ENCODE results near the gene PDK2. TPM values are rescaled to one million over a fixed set of nuclear protein-coding genes. Genes with fewer than 3 reads are reported as not detected.

PDK2 gene
- total RNA-seq, 1 donor from 2014 or later, result 13.6 TPM

DNA sequence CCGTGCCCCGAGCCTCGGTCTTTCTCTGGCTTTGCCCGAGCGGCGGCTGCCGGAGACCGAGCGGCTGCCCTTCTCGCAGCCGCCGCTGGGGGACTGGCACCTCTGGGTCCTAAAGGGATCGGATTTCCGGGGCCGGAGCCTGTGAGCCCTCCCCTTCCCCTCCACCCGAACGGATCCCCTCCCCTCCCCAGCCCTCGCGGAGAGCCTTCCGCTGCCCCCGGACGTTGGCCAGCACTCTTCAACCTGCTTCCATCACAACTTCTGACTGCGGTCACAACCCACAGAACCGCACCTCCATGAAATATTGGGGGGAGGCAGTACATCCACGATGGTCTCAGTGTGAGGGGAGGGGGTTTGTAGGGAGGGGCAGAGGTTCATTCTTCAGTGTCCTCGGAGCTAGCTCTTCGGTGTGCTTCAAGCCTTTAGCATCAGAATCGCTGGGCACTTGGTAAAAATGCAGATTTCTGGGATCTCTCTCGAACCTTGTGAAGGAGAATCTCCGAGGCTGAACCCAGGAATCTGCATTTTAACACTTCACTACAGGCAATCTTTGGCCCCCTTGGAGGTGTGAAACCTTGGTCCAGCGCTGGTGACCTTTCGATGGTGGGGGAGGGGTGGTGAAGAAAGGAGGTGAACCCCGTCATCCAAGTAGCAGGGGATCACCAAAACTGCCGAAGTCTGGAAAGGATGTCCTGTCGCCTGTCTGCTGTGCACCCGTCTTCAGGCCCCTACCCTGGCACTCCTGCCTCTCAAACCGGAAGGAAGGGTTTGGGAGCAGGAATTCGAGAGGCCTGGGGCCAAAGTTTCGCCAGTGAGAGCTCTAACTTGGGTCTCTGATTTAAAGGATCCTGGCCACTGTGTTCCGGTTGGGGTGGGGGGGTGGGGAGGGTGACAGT, 56.1 kb downstream of the PDK2 start:
- ATAC-seq, result peak; percentile 60

DNA sequence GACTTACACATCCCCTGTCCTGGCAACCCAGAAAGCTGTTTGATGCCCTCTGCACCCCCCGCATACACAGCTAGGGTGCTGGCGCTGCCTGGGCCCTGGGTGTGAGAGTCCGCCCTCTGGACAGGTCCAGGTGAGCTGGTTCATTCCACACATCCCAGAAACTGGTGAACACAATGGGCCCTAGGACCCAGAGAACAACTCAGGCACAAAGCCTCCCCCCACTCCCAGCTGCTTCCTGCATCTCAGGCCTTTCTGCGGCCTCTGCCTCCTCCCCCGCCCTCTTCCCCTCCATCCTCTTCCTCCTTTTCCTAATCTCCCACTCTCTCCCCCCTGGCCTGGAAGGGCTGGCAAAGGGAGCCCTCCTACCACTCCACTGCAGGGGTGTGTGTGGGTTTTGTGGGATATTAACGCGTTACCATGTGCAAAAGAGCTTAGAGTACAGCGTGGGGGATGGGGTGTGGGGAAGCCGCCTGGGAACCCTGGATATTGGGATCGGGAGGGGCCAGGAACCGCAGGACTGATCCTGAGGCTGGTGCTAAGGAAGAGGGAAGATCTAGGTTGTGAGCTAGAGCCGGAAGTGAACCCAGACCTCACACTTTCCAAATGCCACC, 56.9 kb downstream of the PDK2 start:
- peak; percentile 37 for ATAC-seq

DNA sequence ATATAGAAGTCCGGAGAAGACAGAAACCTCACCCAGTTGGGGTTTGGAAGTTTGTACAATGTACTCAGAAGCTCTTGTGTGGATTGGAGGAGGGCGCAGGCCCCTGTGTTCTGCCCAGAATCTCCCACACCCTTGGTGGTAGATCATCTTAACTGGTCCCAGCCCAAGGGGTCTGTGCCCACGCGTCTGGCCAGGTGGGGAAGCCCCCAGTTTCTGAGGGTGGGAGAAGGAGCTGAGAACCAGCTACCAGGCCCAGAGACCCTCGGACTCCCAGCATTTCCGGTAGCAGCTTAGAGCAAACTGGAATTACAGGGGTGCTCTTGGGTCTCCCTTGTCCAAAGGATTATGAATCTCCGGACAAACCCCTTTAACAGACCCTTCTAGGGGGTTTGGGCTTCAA, 57.6 kb downstream of the PDK2 start:
- ATAC-seq, result no peak

DNA sequence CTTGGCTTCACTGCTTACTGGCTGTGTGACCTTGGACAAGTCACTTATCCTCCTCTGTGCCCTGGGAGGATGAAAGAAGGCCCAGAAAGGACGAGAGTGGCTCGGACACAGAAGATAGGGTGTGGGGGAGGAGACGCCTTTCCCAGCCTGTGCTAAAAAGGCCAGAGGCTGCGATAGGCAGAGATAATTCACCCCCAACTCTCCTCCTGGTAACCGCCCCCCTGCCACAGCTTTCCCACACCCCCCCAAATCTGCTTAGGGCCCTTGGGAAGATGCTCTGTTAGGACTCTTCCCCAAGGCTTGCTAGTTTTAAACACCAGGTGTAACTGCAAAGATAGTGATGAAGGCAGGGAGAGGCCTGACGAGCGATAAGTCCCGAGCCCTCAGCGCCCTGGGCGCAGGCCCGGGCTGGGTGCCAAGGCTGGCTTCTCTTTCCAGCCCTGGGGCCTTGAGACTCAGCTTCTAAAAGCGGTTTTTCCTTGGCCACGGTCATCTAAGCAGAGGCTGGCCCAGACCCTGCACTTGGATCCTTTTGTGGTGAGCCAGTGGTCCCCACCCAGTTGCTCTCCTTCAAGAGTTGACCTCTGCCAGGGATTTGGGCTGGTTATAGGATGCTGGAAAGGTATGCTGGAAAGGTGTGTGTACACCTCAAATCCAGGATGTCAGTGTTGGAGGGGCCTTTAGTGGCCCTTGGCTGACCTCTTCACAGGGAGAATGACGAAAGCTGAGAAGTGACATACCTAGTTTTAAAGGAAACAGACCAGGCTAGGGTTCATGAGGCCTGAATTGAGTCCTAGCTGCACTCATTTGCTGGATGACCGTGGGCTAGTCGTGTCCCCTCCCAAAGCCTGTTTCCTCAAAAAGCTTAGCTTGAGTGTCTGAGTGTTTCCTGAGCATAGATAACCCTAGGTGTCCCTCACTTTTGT, 58.8 kb downstream of the PDK2 start:
- peak; percentile 1 for ATAC-seq

DNA sequence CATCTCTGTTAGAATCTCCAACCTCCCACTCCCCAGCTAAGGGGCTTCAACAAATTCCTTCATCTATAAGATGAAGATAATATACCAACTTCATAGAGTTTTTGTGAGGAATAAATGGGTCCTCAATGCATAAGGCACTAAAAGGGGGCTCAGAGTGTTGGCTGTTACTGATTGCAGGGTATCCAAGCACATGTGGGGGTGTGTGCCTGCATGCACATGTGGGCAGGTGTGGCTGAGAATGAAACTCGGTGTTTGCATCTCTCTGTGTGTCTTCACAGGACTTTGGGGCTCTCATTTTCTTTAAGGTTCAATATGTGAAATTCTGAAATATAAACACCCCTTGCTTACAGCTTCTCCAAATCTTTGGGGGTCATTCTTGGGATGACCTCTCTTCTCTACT, 59.5 kb downstream of the PDK2 start:
- no peak for ATAC-seq

DNA sequence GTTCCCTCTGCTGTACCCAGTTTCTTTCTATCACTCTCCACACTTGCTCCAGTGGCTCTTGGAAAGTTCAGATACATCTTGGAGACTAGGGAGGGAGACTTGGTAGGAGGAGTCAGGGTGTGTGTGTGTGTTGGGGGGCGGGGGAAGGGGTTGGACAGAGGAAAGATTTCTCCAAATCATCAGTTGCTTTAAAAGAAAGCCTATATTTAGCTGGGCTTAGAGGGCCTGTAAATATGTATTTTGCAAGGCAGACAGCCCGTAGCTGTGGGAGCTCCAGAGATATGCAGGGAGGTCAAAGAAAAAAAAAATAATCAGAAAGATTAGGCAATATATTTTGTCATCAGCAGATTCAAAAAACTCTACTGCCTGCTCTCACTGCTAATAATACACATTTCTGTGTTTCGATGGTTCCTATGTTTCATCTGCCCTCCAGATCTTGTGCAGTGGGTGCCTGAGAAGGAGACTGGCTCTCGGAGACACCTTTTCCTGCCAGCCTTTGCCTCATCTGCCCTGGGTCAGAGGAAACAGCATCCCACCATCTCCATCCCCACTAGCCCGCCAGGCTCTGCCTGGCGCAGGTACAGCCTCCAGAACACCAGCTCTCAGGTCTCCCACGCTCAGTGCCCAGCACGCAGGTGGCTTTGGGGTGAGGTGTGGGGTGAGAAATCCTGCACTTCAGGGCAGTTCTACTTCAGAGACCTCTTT, 60.1 kb downstream of the PDK2 start:
- no peak for ATAC-seq

DNA sequence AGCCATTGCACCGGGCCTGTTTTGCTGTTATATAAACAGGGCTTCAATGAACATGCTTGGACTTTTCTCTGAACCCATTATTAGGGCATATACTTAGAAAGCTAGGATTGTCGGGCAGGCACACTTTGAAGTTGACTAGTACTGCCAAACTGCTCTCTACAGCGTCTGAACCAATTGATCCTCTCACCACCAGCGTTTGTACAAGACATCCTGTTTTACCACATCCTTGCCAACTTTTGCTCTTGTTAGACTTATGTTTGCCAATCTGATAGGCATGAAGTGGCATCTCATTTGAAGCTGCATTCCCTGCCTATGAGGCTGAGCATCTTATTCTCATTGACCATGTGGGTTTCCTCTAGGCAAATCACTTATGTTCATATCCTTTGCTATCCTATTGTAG, 62.7 kb downstream of the PDK2 start:
- no peak for ATAC-seq

DNA sequence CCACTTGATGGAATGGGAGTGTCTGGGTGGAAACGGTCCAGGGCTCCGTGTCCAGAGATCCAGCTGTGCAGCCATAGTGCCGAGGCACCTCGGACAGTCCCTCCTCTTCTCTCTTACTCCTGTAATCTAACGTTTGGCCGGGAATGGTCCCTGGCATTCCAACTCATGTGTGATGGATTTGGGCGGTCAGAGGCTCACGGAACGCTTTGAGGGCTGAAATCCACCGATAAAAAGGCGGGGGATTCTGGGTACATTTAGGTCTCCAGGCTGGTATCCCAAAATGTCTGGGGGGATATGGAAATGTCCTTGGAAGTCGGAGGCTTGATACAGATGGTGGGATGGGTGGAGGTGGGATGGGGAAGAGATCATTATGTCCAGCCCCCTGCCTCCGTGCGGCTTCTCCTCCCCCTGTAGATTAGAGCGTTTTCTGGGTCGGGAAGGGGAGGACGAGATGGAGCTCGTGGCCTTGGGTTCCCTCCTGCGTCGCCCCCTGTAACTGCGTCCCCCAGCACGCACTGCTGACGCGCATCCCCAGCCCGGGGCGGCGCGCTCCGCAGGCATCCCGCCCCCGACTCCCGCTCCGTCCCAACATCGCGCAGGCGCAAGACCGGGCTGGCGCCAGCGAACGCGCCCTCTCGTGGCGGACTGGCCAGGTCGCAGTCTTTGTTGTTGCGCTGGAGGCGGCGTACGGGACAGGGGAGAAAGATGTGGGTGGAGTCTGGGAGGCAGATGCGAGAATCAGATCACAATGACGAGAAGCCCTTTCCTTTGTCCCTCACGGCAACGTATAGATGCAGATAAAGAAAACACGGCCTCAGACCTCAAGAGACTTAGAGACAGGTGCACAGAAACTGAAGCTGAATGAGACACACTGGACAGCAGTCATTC, 66.1 kb downstream of the PDK2 start:
- peak; percentile 91 for ATAC-seq

Other genes starting within 250 kb of the PDK2 start
- not detected for gene TAC4, start 247.3 kb upstream of the PDK2 start, total RNA-seq
- gene DLX4, start 126.2 kb upstream of the PDK2 start, total RNA-seq, result 0.52 TPM
- 4.0 TPM for gene DLX3, start 100.1 kb upstream of the PDK2 start, total RNA-seq
- gene ITGA3, start 39.2 kb upstream of the PDK2 start, total RNA-seq, result 83.1 TPM
- gene SAMD14, start 34.8 kb downstream of the PDK2 start, total RNA-seq, result 0.16 TPM
- 26.3 TPM for gene PPP1R9B, start 55.3 kb downstream of the PDK2 start, total RNA-seq
- 0.64 TPM for gene SGCA, start 70.7 kb downstream of the PDK2 start, total RNA-seq
- gene COL1A1, start 106.3 kb downstream of the PDK2 start, total RNA-seq, result 42.7 TPM
- gene TMEM92, start 179.1 kb downstream of the PDK2 start, total RNA-seq, result 0.88 TPM